Stimulated activated CD4-positive, alpha-beta T cell treated with anti-CD3 and anti-CD28 coated beads, Interleukin-1b, Interleukin-23, amount 100 ng/mL, for 4 hours (primary cell): ENCODE measurements around the gene TUBA4B.

ENCODE experiments used
- DNase-seq, 2 donors: peaks; one replicate each; pipeline ENCODE4 v3.0.0-alpha.2; 2020; ENCODE audit warnings: low read depth in 2 of 2

Gene TUBA4B

DNA sequence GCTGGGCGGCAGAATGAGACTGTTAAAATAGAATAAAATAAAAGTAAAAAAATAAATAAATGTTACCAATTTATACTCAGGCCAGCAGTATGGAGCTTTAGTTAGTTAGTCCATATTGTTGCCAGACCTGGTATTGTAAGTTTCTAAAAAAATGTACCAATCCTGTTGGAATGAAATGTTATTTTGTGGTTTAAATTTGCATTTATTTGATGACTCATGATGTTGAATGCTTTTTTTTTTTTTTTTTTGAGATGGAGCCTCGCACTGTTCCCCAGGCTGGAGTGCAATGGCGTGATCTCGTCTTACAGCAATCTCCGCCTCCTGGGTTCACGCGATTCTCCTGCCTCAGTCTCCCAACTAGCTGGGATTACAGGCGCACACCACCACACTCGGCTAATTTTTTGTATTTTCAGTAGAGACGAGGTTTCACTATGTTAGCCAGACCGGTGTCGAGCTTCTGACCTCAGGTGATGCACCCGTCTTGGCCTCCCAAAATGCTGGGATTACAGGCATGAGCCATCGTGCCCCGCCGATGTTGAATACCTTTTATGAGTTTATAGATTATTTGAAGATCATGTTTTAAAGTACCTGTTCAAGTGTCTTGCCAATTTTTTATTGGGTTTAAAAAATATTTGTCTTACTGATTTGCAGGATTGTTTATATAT is 61.9 kb downstream of the TUBA4B start:
- DNase-seq: no peak
